Ectodermal cell (in vitro differentiated cells): Measurements from ENCODE around the gene PRDM11.

ENCODE experiments used
- H3K27ac ChIP-seq: 2 replicates; pipeline ENCODE4 v1.7.0; 2013; ENCODE audit warnings: mild to moderate bottlenecking, low read depth, low read length; ENCODE audit not compliant: insufficient read depth, poor library complexity, severe bottlenecking
- H3K27me3 ChIP-seq: 2 replicates; pipeline ENCODE4 v1.7.0; 2013; ENCODE audit warnings: mild to moderate bottlenecking, low read length; ENCODE audit not compliant: insufficient read depth, control insufficient read depth, poor library complexity, severe bottlenecking
- H3K36me3 ChIP-seq: one replicate; pipeline ENCODE4 v1.7.0; 2013; ENCODE audit warnings: low read length; ENCODE audit not compliant: control insufficient read depth, insufficient read depth
- H3K4me1 ChIP-seq: one replicate; pipeline ENCODE4 v1.7.0; 2013; ENCODE audit warnings: low read length; ENCODE audit not compliant: control insufficient read depth, insufficient read depth
- H3K4me3 ChIP-seq: 2 replicates; pipeline ENCODE4 v1.7.0; 2013; ENCODE audit warnings: low read depth, low read length, control low read depth; ENCODE audit not compliant: insufficient read depth
- H3K9me3 ChIP-seq: 2 replicates; pipeline ENCODE4 v1.7.0; 2013; ENCODE audit warnings: mild to moderate bottlenecking, low read length, moderate library complexity; ENCODE audit not compliant: control insufficient read depth
- WGBS, 2 experiments: methylation state at CpG; one replicate each; pipeline ENCODE4 v1.1.7; 2013; ENCODE audit warnings: missing lambda C conversion rate in 2 of 2; 5-methylcytosine and 5-hydroxymethylcytosine counted together

The PRDM11 gene

GRCh38 chr11:45150301-45150700 is 3.9 kb downstream of the PRDM11 start:
- H3K36me3 ChIP-seq, result no peaks in the 10 kb centered on the region
- H3K27me3 ChIP-seq, result peaks cover 12% of the 10 kb centered on the region
- 93 to 98% methylated on average over 2 of the region's 2 CpGs for WGBS, 2 experiments
- no peaks in the 10 kb centered on the region for H3K9me3 ChIP-seq
- no peak overlapping the region for H3K4me3 ChIP-seq
- H3K4me1 ChIP-seq, result peaks cover 7% of the 10 kb centered on the region
- no peak overlapping the region for H3K27ac ChIP-seq

- H3K27me3 ChIP-seq, result peaks cover 10% of the 10 kb centered on the region
- WGBS, 2 experiments, result 92 to 94% methylated on average over 4 of the region's 4 CpGs
- no peak overlapping the region for H3K4me3 ChIP-seq
- no peaks in the 10 kb centered on the region for H3K9me3 ChIP-seq
- H3K4me1 ChIP-seq, result peaks cover 1% of the 10 kb centered on the region
- no peaks in the 10 kb centered on the region for H3K36me3 ChIP-seq
- no peak overlapping the region for H3K27ac ChIP-seq
Measured at GRCh38 chr11:45150943-45151342, 4.5 kb downstream of the PRDM11 start.

GRCh38 chr11:45151362-45151982 is 5.0 kb downstream of the PRDM11 start:
- no peak overlapping the region for H3K4me3 ChIP-seq

DNA sequence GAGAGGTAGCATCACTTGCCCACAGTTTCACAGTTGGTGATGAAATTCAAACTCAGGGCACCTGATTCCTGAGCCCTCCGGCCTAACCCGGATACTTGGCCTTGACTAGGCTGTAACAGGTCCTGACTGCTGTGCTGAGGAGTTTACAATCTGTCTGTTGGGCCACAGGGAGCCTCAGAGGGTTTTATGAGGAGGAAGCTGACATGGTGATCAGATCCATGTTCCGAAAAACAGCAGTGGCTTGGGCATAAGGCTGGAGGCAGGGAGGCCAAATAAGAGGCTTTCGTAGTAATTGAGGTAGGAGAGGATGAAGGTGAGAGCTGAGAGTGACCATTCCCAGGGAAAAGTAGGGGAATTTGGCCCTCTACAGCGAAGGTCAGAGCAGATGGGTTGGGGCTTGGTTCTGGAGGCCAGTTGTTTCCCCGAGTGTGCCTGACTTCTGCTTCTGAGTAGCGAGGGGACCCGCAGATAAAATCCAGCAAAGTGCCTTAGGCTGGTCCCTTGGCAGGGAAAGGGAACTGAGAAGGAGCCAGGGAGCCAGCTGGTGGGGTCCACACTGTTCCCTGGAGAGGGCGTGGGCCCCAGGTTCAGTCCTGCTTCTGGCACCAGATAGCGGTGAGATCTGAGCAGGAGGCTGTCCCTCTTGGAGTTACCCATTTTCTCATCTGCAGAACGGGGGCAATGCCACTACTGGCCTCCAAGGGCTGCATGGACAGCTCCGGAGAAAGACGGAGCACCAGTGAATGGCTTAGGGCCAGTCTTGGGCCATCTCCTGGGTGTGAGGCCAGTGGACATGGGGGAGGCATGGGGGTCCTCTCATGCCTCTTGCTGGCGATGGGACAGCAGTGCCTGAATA is 6.5 kb downstream of the PRDM11 start:
- 93 to 94% methylated on average over 14 of the region's 14 CpGs for WGBS, 2 experiments
- peaks cover 5% of the 10 kb centered on the region for H3K27me3 ChIP-seq
- no peaks in the 10 kb centered on the region for H3K9me3 ChIP-seq
- H3K4me3 ChIP-seq, result no peak overlapping the region
- peaks cover under 1% of the 10 kb centered on the region for H3K4me1 ChIP-seq
- no peaks in the 10 kb centered on the region for H3K36me3 ChIP-seq
- no peak overlapping the region for H3K27ac ChIP-seq

More at GRCh38 chr11:45151362-45151982, 5.0 kb downstream of the PRDM11 start:
- Histone ChIP-seq H3K36me3 (no peaks in the 10 kb centered on the region), H3K9me3 (no peaks in the 10 kb centered on the region), H3K27me3 (peaks cover 10% of the 10 kb centered on the region), H3K27ac (no peak overlapping the region), H3K4me1 (no peaks in the 10 kb centered on the region)
- WGBS, 2 experiments, result 88 to 91% methylated on average over 6 of the region's 6 CpGs

- Histone ChIP-seq H3K9me3 (no peaks in the 10 kb centered on the region), H3K36me3 (no peaks in the 10 kb centered on the region), H3K4me3 (no peak overlapping the region), H3K4me1 (peaks cover 9% of the 10 kb centered on the region), H3K27me3 (no peaks in the 10 kb centered on the region), H3K27ac (no peak overlapping the region)
- WGBS, 2 experiments, result 95 to 98% methylated on average over 6 of the region's 6 CpGs
Measured at GRCh38 chr11:45154276-45154675, 7.8 kb downstream of the PRDM11 start.

DNA sequence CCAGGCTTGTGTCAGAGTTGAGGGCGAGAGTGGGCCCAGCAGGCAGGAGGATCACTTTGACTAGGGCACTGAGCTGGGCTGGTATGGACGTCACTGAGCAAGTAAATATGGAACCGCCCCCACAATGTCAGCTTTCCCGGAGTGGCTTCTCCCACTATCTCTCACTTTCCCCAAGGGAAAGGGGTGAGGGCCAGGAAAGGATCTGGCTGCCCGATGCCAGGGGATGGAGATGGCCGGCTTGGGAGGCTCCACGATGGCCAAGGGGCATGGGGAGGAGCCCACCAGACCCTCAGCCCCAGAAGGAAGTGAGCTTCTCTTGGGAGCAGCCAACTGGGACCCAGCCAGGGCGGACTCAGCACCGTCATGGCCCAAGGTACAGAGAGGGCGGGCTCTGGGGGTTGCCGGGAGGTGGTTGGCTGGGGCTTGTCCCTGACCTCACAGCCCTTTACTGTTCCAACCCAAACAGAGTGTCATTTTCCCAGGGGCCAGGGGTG is 8.7 kb downstream of the PRDM11 start:
- Histone ChIP-seq H3K4me3 (no peak overlapping the region), H3K9me3 (no peaks in the 10 kb centered on the region), H3K36me3 (no peaks in the 10 kb centered on the region), H3K27ac (no peak overlapping the region), H3K4me1 (peaks cover 9% of the 10 kb centered on the region), H3K27me3 (no peaks in the 10 kb centered on the region)
- 91 to 92% methylated on average over 11 of the region's 11 CpGs for WGBS, 2 experiments

DNA sequence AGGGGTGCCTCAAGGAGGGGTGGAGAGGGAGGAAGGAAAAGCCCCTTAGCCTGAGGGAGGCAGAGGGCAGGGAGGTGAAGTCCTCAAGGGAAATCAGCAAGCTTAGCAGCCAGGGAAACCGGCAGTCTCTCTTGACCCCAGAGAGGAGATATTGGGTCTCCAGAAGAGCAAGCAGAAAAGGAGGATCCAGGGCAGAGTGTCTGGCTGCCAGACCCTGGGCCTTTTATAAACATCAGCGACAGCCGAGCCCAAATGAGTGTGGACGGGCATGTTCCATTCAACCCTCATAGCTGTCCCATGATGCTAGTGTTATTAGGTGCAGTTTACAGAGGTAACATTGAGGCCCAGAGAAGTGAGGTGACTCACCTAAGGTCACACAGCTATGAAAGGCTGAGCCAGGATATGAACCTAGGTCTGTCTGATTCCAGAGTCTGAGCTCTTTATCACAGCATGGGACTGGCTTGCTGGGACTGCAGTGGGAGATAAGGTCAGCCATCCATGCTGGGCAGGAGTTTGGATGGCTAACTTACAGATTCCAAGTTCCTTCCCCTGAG is 9.3 kb downstream of the PRDM11 start:
- Histone ChIP-seq H3K9me3 (no peaks in the 10 kb centered on the region), H3K4me1 (peaks cover 9% of the 10 kb centered on the region), H3K27ac (no peak overlapping the region), H3K27me3 (no peaks in the 10 kb centered on the region), H3K4me3 (no peak overlapping the region), H3K36me3 (no peaks in the 10 kb centered on the region)
- WGBS, 2 experiments, result 94 to 95% methylated on average over 4 of the region's 4 CpGs

DNA sequence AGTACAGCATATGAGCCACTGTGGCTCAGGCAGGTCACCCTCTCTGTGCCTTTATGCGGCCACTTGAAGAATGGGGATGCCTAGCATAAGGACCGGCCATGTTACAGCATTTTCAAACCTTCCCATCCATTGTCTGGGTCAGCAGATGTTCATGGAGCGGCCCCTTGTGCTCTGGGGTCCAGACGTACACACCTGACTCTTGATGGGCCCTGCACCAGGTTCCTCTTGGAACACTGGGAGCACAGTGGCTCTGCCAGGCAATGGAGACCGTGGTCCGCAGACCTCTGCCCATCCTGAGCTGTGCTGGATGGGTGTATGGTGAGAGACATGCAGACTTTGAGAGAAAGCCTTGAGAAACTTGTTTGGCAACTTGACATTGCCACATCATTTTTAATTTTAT is 9.8 kb downstream of the PRDM11 start:
- Histone ChIP-seq H3K27ac (no peak overlapping the region), H3K4me3 (no peak overlapping the region), H3K9me3 (no peaks in the 10 kb centered on the region), H3K27me3 (no peaks in the 10 kb centered on the region), H3K4me1 (peaks cover 9% of the 10 kb centered on the region), H3K36me3 (no peaks in the 10 kb centered on the region)
- WGBS, 2 experiments, result 93% methylated on average over 6 of the region's 6 CpGs

GRCh38 chr11:45156741-45157140 is 10.3 kb downstream of the PRDM11 start:
- no peak overlapping the region for H3K4me3 ChIP-seq
- H3K9me3 ChIP-seq, result no peaks in the 10 kb centered on the region
- no peaks in the 10 kb centered on the region for H3K36me3 ChIP-seq
- H3K27me3 ChIP-seq, result no peaks in the 10 kb centered on the region
- WGBS, 2 experiments, result 93 to 94% methylated on average over 9 of the region's 9 CpGs
- H3K27ac ChIP-seq, result no peak overlapping the region
- H3K4me1 ChIP-seq, result peaks cover 9% of the 10 kb centered on the region
